NT2/D1 (cell line): ENCODE data around the gene SCRN2.

Experiments
- SUZ12 ChIP-seq: IDR thresholded peaks from 2 replicates; pipeline ENCODE4 v1.6.1; 2011; ENCODE audit not compliant: insufficient read length, insufficient read depth; ENCODE audit errors: extremely low read depth
- YY1 ChIP-seq: IDR thresholded peaks from 2 replicates; pipeline ENCODE4 v1.6.1; 2011; ENCODE audit not compliant: insufficient read length, insufficient read depth
- ZNF274 ChIP-seq: IDR thresholded peaks from 2 replicates; pipeline ENCODE4 v1.6.1; 2011; ENCODE audit warnings: mild to moderate bottlenecking, low read depth, low read length

DNA sequence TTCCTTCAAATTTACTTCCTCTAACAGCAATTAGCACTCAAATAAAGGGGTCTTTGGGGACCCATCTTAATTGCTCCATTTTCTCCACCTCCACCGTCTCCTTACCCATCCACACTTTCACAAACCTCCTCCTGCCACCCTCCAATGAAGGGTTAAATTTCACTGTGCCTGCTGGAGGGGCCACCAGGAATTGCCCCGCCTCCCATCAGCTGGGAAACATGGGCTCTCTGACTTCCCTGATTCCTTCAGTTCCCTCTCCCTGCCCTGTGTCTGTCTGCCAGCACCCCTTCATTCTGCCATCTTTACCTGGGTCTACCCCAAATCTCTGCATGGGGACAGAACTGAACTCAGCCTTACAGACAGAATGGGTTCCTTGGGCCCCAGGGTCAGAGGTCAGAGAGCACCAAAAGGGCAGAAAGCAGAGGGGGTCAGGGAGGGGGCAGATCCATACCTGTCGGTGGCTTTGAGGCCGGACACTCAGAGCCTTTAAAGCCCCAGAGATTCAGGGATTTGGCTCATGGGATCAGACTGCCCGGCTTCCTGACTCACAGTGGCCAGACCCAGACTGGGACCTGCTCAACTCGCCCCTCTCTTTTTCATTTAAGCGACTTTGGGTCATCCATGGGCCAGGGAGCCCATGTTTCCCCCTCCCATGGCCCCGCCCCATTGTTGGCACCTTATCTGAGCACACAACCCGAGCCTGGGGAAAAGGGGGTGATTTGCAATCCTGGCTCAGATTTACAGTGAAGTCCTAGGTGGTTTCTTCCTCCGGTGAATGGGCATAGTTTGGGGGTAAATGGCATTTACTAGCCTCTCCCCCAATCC lies 37.3 kb upstream of the SCRN2 start:
- TF ChIP-seq SUZ12 (no peak), YY1 (no peak), ZNF274 (no peak)
